Measurements from ENCODE around the gene NANOGP8.
"Not testable (repeated sequence)": the region's sequence is repeated elsewhere in the genome, so short reads cannot be mapped to it uniquely, and the experiment has no call there.

NANOGP8 gene, protein sequence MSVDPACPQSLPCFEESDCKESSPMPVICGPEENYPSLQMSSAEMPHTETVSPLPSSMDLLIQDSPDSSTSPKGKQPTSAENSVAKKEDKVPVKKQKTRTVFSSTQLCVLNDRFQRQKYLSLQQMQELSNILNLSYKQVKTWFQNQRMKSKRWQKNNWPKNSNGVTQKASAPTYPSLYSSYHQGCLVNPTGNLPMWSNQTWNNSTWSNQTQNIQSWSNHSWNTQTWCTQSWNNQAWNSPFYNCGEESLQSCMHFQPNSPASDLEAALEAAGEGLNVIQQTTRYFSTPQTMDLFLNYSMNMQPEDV

GRCh38 chr15:35085176-35085919 is at the start of gene NANOGP8:
TSS of gene NANOGP8 (minus strand) at chr15:35085295. CDS start at chr15:35085110, 185 bp downstream.
- DNase-seq, result not testable (repeated sequence)

DNA sequence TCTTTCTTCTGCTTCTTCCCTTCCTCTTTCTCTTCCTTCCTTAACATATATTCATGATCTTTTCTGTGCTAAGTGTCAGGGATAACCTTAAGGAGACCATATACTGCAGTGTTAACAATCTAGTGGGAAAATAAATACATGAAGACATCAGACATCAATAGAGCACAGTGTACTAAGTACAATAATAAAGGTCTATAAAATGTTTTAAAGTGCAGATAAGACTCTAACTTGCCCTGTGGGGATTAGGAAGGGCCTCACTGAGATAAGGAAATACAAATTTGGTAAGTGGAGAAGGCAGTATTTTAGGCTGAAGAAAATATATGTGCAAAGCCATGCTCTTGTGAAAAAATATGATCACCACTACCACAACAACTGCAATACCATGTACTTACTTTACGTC is 49.2 kb upstream of the NANOGP8 start:
- no peak for DNase-seq

DNA sequence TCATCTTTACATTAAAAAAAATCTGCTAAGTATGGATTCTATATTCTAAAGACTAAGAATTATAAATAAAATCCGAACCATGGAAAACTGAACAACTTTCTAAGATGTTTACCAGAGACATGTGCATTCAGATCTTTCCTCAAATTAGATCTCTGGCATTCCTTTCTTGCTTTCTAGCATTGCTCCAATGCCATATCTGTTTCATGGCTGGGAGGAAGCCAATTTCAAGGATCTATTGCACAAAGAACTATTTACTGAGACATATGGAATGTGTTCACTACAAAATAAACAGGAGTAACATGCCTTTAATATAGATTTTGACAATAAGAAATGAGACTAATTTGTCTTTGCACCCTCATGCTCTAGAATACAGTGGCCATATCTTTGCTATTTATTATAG is 45.1 kb upstream of the NANOGP8 start:
- no peak for DNase-seq

- no peak for DNase-seq
These were observed 44.3 kb upstream of the NANOGP8 start for GRCh38 chr15:35129361-35129760.

GRCh38 chr15:35127717-35128116 is 42.6 kb upstream of the NANOGP8 start:
- no peak for DNase-seq

DNA sequence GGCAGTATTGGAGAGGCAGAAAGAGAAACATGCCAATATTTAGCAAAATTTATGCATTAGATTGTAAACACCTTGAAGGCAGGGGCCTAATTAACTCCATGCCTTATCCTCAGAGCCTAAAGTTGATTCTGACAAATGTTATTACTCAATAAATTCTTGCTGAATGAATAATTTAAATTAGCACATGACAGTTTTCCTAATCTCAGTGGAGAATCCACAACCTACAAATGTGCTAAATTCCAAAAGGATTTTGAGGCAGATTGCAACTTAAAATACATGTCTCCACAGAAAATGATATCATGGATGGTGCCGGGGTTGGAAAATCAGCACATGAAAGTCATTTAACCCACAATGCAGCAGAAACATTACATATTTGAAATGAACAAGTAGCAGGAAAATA is 41.1 kb upstream of the NANOGP8 start:
- no peak for DNase-seq

DNA sequence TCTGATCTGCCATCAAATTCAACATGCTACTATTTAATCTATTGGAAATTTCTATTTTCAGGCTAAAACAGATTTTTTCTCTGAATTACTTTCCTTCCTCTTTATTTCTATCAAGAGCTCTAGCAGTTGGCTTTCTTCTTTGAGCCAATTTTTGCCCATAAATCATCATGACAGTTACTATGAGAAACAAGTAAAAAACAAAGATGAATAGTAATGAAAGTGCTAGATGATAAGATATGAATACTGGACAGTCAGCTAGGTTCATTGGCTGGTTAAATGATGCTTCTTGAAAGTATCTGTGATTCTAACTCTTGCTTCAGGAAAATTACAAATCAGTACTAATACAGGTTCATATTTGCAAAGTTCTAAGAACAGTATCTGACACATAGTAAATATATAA is 38.6 kb upstream of the NANOGP8 start:
- DNase-seq, result no peak

- no peak for DNase-seq
These were observed 36.7 kb upstream of the NANOGP8 start for GRCh38 chr15:35121611-35122359.

DNA sequence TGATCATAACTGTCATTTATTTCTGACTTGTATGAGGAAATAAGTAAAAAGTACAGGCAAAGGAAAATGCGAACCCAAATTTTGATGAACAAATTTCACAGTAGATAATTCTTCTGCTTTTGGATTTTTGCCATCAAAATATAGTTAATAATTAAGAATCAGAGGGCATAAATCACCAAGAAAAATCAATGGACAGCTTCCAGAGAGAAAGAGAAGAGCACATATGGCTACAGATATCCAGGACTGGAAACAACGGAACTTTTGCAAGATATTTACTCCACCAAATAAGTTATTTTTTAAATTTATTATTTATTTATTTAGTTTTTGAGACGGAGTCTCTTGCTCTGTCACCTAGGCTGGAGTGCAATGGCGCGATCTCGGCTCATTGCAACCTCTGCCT is 35.1 kb upstream of the NANOGP8 start:
- DNase-seq, result no peak

GRCh38 chr15:35118960-35119359 is 33.9 kb upstream of the NANOGP8 start:
- no peak for DNase-seq

DNA sequence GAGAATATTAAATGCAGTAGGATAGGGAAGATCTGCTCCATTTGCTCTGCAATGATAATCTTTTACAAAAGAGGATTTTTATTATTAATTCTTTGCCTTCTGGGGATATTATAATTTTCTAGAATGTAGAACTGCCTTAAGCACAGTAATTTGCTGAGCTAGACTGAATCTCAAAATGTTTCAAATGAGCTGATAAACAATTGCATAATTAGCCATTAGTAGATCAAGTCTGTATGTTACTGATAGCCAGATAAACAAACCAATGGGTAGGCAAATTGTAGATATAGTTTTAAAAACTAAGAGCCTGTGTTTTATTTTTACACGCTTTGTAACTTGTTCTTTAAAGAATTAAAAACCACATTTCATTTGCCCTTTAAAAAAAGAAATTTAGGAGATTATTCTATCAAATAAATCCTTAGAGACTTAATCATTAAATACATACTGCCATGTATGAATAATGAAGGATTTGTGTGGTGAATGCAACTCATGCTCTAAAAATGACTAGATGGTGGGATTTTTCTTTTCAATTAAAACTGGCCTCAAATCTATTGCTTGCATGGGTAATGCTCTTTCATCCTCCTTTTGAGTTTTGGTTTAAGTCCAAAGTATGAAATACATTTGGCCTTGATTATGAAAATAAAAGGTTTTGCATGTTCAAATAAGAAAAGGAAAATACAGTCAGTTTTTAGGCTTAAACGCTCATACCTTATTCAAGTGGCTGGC is 32.6 kb upstream of the NANOGP8 start:
- no peak for DNase-seq

DNA sequence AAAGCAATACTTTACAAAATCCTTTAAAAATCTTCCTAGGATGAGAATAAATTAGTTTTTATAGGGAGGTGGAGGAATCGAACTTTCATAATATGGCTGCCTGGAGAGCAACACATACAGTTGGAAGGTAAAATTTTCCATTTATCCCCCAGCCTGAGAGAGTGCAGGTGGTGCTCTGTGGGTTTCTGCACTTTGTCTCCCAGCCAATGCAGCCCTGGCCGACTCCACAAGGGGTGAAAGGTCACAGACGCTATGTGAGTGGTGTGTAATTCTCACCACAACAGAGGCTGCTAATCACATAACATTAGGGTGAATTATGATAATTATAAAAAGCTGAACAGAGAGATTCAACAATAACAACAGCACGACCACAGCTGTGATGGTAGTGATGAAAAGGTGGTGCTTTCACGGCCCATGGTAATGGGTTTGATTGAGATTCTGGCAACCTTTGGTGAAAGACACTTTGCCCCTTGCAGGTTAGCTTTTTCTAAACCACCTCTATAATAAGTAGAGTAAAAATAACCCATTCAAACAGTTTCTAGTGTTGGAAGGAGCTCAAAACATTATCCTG is 30.1 kb upstream of the NANOGP8 start:
- peak; percentile 36 for DNase-seq

- no peak for DNase-seq
These were observed 27.3 kb upstream of the NANOGP8 start for GRCh38 chr15:35112346-35112745.

DNA sequence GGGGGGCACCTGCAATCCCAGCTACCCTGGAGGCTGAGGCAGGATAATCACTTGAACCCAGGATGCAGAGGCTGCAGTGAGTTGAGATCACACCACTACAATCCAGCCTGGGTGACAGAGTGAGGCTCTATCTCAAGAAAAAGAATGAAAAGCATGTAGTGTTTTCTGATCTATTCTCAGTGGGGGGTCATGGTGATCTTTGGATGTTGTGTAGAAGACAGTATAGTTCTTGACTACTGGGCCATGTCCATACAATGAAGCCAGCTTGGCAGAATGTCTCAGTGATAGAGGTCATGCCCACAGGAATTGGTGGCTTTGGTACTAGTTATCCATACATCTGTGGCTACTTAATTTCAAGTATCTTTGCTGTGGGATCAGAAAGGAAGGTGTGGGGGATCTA is 26.8 kb upstream of the NANOGP8 start:
- DNase-seq, result no peak

DNA sequence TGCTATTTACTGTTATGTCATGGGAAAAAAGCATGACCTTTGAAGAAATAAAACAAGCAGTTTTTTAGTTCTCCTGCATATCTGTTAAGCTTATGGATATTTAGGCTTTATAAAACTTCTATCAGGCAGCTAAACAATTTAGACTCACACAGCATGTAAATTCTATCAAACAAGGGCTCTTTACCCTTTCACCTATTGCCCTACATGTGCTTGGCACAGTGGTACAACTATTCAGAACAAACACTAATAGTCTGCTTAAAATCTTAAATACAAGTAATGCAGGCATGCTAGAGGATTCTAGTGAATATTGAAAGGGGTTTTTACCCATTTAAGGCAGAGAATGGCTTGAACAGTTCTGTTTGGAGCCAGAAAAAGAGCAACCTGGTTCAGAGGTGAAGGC is 23.4 kb upstream of the NANOGP8 start:
- DNase-seq, result no peak

GRCh38 chr15:35107561-35107960 is 22.5 kb upstream of the NANOGP8 start:
- DNase-seq, result no peak

GRCh38 chr15:35107122-35107521 is 22.0 kb upstream of the NANOGP8 start:
- no peak for DNase-seq

DNA sequence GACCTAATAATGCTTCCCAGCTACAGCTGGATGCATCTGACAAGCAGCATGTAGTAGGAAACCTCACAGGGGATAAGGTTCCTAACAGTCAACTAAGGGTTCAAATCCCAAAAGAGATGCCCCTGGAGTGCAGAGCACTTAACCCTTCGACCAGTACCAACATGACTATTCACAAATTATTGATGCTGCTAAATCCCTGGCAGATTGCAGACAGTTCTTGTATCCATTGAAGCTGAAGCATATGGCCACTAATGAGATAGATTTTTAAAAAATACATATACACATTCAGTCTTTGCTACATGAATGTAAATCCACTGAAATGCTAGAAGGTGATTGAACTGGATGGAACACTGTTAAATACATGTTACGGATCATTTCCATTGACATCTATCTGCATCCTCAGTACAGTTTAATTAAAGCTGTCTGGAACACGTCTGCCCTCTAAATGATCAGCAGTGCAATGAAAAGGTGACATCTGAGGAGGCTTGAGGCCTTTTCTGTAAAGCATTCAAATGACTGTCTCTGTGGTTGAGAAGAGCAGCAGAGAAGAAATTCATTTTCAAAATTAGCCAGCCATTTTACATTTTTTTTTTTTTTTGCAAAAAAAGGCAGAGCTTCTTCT is 19.5 kb upstream of the NANOGP8 start:
- DNase-seq, result no peak

DNA sequence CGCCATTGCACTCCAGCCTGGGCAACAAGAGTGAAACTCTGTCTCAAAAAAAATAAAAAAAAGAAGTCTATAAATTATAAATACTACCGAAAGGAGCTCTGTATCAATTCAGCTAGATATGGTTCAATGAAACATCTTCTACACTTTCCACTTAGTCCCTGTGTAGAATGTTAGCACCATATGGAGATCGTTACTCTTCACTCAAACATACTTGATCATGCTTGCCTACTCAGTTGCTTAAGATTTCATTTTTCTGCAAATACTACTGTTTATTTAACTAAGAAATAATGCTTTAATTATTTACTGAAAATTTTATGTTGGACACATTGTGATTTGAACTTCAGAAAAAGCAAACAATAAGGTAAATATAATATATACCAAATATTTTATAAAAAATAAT is 17.1 kb upstream of the NANOGP8 start:
- DNase-seq, result no peak

DNA sequence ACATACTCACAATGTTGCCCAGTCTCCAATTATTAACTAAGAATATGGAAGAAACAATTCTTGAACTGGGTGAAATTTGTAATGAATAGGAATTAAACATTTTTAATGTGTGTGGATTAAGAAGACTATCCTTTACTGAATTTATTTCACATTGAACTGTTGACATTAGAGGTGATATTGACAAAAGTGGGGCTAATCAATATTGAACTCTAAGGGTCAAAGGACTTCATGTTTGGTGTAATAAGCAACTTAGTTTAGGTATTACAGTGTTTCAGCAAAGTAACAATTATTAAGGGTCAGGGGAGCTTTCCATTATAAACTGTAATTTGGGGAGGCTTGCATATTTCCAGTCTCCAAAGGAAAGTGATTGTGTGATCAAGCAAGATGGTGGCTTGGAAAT is 16.2 kb upstream of the NANOGP8 start:
- no peak for DNase-seq

- no peak for DNase-seq
These were observed 13.6 kb upstream of the NANOGP8 start for GRCh38 chr15:35098737-35099136.

DNA sequence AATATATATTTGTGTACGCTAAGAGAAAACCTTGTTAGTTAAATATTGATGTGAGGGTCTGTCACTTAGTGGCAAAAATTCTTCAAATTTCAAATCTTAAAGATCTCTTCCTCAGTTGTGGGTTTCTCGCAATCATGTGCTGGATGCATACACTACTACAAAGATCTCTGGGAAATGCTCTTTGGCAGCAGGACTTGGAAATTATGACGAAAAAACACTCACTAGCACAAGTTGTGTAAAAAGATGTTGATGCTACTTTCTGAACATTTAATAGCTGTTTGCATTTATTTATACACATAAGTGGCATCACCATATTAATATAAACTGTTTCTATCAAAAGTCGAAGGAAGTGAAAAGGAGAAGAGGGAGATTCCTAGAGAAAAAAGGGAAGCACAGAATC is 10.8 kb upstream of the NANOGP8 start:
- DNase-seq, result no peak
